NCI-H345 treated with DMSO at 0.1 percent for 48 hours (cell line): ENCODE results near the gene ANXA3.
"Not testable (repeated sequence)": the region's sequence is repeated elsewhere in the genome, so short reads cannot be mapped to it uniquely, and the experiment has no call there.

ENCODE experiments used
- DNase-seq: peaks from one replicate; lab custom pipeline; 2025; ENCODE audit not compliant: unreplicated experiment; lab: John Stamatoyannopoulos, UW

Gene ANXA3

GRCh38 chr4:78543424-78544125 is 8.0 kb upstream of the ANXA3 start:
- DNase-seq = no peak

- DNase-seq = no peak
These were observed 6.9 kb upstream of the ANXA3 start for GRCh38 chr4:78544678-78545077.

GRCh38 chr4:78545275-78546246 is 6.0 kb upstream of the ANXA3 start:
- DNase-seq = no peak

- DNase-seq = not testable (repeated sequence)
These were observed 3.7 kb upstream of the ANXA3 start for GRCh38 chr4:78547899-78548298.

GRCh38 chr4:78548889-78549288 is 2.7 kb upstream of the ANXA3 start:
- not testable (repeated sequence) for DNase-seq

- no peak for DNase-seq
These were observed 946 bp downstream of the ANXA3 start for GRCh38 chr4:78552389-78553042.

- no peak for DNase-seq
These were observed 1.4 kb downstream of the ANXA3 start for GRCh38 chr4:78553043-78553396.

GRCh38 chr4:78553529-78554060 is 2.0 kb downstream of the ANXA3 start:
- DNase-seq = no peak

- no peak for DNase-seq
These were observed 5.1 kb downstream of the ANXA3 start for GRCh38 chr4:78556665-78557064.

GRCh38 chr4:78557841-78558240 is 6.3 kb downstream of the ANXA3 start:
- no peak for DNase-seq

- DNase-seq = no peak
These were observed 6.8 kb downstream of the ANXA3 start for GRCh38 chr4:78558410-78558809.

- no peak for DNase-seq
These were observed 8.9 kb downstream of the ANXA3 start for GRCh38 chr4:78560296-78560963.

- DNase-seq = no peak
These were observed 10.1 kb downstream of the ANXA3 start for GRCh38 chr4:78561677-78562076.

GRCh38 chr4:78562687-78563086 is 11.1 kb downstream of the ANXA3 start:
- DNase-seq = no peak

GRCh38 chr4:78565971-78566372 is 14.4 kb downstream of the ANXA3 start:
- no peak for DNase-seq

GRCh38 chr4:78566834-78567499 is 15.4 kb downstream of the ANXA3 start:
- DNase-seq = no peak

- no peak for DNase-seq
These were observed 16.0 kb downstream of the ANXA3 start for GRCh38 chr4:78567500-78568060.

GRCh38 chr4:78568640-78569305 is 17.2 kb downstream of the ANXA3 start:
- no peak for DNase-seq

- no peak for DNase-seq
These were observed 17.8 kb downstream of the ANXA3 start for GRCh38 chr4:78569306-78569821.
